GM18508 (cell line): Measurements from ENCODE around the gene TOE1.
"Not testable (repeated sequence)": the region's sequence is repeated elsewhere in the genome, so short reads cannot be mapped to it uniquely, and the experiment has no call there.

Source experiments
- ATAC-seq: cut with Tn5 transposase; IDR thresholded peaks from one replicate; pipeline ENCODE4 v1.9.1; 2021; ENCODE audit warnings: moderate number of reproducible peaks; ENCODE audit not compliant: insufficient read depth, unreplicated experiment

TOE1 gene

GRCh38 chr1:45351508-45351907 lies 11.5 kb downstream of the TOE1 start:
- no peak for ATAC-seq

DNA sequence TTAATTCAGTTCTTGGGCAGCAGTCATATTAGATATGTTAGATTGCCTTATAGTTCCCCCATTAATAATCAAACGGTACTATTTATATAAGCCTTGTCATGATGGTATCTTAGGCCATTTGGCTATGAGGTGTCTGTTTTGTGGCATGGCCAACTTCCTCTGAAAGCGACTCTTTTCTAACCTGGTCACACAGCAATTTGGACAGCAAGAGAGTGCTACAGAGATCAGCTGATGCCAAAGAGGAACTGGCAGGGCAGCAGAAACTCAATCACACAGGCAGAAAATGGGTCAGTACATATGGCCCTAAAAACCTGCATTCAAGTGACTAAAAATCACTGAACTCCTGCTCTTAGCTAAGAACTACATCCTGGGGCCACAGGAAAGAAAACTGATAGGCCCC lies 13.7 kb downstream of the TOE1 start:
- no peak for ATAC-seq

- no peak for ATAC-seq
Observed at GRCh38 chr1:45354838-45355237, 14.9 kb downstream of the TOE1 start.

DNA sequence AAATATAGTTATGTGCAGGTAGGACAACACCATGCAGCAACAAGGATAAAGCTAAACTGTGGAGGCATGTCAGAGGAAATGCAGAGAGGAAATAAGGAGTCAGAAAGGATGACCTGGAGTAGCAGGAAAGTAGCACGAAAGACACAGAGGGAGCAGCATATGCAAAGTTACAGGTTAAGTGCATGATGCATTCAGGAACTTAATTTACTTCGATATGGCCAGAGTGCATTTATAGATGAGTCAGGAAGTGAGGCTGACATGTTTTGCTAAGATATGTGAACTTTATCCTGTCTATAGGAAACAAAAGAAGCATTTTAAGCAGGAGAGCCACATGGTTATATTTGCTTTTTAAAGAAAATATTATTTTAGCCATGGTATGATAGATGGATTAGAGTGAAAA lies 15.7 kb downstream of the TOE1 start:
- ATAC-seq = no peak

- no peak for ATAC-seq
Observed at GRCh38 chr1:45356186-45356585, 16.2 kb downstream of the TOE1 start.

DNA sequence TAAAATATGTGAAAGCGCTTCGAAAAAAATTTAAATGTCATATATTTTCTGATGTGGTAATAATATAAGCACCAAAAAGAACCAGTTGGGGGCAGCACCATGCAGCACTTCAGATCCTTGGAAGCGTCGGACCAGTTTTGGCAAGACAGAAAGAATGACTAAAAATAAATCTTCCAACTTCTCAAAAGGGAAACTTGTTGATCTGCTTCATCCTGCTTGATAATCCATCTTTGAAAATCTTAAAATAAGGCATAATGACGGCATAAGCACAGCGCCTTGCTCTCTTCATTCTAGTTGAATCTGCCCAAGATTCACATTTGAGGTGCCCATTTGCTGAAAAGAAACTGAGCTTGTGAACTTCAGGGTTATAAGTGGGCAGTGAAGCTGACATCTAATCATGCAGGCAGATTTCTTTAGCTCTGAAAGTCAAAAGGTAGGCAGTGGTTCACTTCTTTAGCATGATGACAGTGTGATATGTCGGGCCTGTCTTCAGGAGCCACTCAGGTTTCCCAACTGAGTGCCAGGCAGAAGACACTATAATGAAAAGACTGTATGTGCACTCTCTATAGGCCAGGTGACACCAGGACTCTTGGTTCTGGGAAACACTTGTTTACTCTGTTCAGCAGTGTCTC lies 20.0 kb downstream of the TOE1 start:
- ATAC-seq = no peak

GRCh38 chr1:45360981-45361380 lies 21.0 kb downstream of the TOE1 start:
- ATAC-seq = not testable (repeated sequence)

DNA sequence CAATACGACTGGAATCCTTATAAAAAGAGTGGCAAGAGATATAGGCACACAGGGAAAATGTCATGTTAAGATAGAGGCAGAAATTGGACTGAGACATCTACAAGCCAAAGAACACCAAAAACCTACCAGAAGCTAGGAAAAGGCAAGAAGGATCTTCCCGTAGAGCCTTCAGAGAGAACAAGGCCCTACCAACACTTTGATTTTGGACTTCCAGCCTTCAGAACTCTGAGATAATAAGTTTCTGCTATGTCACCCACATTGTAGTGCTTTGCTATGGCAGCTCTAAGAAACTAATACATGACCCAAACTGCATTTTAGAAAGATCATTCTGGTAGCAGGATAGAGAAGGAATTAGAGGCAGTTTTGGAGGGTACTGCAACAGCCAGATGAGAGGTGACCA lies 24.3 kb downstream of the TOE1 start:
- no peak for ATAC-seq

DNA sequence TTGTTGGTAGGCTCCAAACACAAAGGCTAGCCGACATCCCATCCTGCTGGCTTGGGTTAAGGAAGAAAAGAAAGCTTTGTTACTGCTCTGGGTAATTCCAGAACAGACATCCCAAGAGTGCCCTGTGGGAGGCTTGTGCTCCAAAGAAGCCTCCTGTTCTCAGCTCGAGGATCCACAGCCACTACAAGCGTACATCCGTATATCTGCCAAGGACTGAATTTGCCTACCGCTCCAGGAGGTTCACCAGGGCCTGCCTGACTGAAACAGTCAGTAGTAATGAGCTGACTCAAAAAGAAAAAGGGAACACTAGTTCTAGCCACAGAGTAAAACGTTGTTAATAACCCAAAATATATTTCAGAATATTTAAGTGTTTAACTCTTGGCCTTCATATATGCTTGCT lies 25.1 kb downstream of the TOE1 start:
- ATAC-seq = no peak

DNA sequence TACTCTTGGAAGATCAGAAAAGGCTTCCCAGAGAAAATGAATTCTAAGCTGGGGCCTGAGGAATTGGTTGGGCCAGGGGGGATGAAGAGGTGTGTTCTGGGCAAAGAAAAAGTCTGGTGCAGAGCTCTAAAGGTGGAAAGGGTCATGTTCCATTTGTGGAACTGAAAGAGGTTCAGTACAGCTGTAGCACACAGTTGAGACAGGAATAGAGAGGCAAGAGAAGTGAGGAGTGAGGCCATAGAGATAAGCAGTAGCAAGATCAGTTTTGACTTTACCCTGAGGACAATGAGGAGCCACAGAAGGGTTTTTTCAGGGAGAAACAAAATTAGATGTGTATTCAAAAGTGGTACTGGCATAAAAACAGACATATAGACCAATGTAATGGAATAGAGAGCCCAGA lies 30.6 kb downstream of the TOE1 start:
- no peak for ATAC-seq

- ATAC-seq = no peak
Observed at GRCh38 chr1:45373573-45373972, 33.6 kb downstream of the TOE1 start.

DNA sequence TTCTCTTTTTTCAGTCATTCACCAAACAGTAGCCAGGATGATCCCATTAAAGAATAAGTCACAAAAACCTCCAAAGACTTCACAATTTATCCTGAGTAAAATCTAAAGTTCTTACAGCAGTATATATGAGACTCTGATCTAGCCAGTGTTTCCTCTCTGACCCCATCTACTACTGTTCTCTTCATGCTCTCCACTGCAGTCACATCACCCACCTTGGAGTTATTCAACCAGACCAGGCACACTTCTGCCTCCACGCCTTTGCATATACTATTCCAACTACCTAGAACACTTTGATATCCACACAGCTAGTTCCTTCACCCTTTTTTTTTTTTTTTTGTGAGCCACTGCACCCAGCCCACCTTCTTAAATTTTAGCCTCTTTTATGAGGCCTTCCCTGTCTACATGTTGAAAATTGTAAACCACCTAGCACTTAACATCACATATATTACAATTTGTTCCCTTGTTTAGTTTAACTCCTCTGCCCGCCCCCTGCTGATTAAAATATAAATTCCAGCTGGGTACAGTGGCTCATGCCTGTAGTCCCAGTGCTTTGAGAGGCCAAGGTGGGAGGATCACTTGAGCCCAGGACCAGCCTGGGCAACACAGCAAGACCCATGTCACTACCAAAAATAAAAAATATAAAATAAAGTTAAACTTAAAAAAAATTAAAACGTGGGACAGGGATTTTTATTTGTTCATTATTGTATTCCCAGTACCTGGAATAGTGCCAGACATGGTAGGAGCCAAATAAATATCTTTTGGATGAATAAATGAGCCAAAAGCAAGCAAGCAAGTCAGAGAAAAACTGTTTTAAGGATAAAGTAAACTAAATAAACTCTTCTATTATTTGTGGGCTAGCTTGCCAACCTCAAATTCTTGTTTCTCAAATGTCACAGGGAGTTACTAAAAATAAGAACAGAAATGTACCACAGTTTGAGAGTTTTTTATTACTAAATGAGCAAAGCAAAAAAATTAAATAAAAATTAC lies 35.4 kb downstream of the TOE1 start:
- no peak for ATAC-seq

- no peak for ATAC-seq
Observed at GRCh38 chr1:45378184-45378583, 38.2 kb downstream of the TOE1 start.

GRCh38 chr1:45379524-45379923 lies 39.6 kb downstream of the TOE1 start:
- ATAC-seq = no peak

DNA sequence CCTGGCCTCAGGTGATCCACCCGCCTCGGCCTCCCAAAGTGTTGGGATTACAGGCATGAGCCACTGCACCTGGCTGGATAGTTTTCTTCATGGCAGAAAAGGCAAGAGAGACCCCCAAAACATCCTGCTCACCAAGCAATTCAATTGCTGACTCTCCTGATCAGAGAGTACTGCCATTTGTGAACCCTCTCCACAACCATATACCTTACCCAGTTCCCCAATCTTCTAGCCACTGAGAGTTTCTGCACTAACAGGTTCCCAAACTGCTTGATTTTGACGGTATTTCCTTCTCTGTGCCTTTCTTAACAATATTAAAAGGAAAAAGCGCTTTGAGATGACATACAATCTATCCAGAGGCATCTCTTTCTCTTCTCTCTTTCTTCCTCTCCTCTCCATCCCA lies 40.2 kb downstream of the TOE1 start:
- no peak for ATAC-seq

GRCh38 chr1:45380730-45381129 lies 40.8 kb downstream of the TOE1 start:
- no peak for ATAC-seq

DNA sequence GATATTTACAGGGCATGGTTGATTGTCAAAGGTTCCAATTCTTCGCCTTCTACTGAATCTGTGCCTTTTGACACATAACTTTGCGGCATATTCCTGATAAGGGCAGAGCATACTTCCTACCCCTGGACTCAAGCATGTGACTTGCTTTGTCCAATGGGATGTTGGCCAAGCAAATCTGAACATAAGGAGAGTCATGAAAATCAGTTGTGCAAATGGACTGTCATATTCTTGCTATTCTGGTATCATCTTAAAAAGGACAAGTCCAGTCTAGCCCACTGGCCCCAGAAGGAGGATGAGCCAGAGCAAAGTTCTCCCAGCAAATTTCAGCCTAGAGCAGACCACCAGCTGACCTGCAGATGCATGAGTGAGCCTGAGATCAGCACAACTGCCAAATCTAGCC lies 41.3 kb downstream of the TOE1 start:
- ATAC-seq = no peak

DNA sequence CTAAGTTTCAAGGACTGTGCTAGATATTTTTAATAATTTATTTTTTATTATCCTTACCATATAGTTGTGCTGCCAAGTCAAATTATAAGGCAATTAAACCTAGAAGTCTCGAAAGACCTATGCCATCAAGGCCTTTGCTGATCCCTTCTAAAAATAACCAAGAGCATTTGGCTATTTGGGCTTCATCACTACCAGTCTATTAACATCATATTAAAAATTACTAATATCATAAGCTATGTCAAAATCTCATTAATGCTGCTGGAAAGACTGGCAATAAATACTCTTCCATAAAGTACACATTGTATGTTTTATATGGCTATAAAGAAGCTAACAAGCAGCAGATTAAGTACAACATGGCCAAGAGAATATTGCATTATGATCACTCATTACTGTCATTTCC lies 43.2 kb downstream of the TOE1 start:
- no peak for ATAC-seq

- ATAC-seq = not testable (repeated sequence)
Observed at GRCh38 chr1:45384213-45384612, 44.2 kb downstream of the TOE1 start.

DNA sequence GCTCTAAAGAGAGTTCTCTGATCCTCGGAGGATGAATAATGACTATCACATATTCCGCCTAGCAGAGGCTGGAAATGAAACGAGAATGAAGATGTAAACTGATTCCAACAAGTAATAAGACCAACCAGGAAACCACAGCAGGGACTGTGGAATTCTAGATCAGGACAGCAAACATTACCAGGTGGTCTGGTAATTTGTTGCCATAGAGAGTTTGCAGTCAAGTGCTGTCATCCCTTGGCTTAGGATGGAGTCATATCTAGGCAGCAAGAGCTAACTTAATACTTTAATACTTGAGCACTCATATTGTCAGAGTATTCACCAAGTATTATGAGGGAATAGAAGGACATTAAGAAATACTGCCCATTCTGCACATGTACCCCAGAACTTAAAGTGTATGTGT lies 45.3 kb downstream of the TOE1 start:
- no peak for ATAC-seq

DNA sequence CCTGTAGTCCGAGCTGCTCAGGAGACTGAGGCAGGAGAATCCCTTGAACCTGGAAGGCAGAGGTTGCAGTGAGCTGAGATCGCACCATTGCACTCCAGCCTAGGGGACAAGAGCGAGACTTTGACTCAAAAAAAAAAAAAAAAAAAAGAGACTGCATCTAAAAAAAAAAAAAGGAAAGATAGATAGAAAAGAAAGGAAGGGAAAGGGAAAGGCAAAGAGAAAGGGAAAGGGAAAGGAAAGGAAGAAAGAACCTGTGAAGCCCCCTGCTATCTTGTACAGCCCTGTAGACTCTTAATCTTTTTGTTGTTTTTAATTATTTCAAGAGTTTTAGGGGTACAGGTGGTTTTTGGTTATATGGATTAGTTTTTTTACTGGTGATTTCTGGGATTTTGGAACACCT lies 46.2 kb downstream of the TOE1 start:
- no peak for ATAC-seq
